Measurements from ENCODE around the gene CR2. TPM values are rescaled to one million over a fixed set of nuclear protein-coding genes. Genes with fewer than 3 reads are reported as not detected.
"Not testable (repeated sequence)": the region's sequence is repeated elsewhere in the genome, so short reads cannot be mapped to it uniquely, and the experiment has no call there.

The CR2 gene
- total RNA-seq, 1 experiment from 2014 or later = not detected

GRCh38 chr1:207520400-207521345 lies 66.5 kb downstream of the CR2 start:
- not testable (repeated sequence) for H3K4me1 ChIP-seq (ENCODE audit: low read length); H3K9me2 ChIP-seq (replicated peaks; ENCODE audit: insufficient read depth, low read length); H3K27me3 ChIP-seq (ENCODE audit: low read length); H3K9me3 ChIP-seq (ENCODE audit: low read length); H3K4me2 ChIP-seq (ENCODE audit: low read depth, low read length, poor library complexity, severe bottlenecking); H2AFZ ChIP-seq (ENCODE audit: low read length); H4K20me1 ChIP-seq (ENCODE audit: insufficient read depth, low read depth, low read length); H3K27ac ChIP-seq (ENCODE audit: low read length); DNase-seq; H3K79me2 ChIP-seq (ENCODE audit: low read length); H3K36me3 ChIP-seq (ENCODE audit: insufficient read depth, low read length); H3K4me3 ChIP-seq (ENCODE audit: low read length); H3K9ac ChIP-seq (ENCODE audit: low read length)

- H3K9me2 ChIP-seq (replicated peaks; ENCODE audit: insufficient read depth, low read length); H3K27me3 ChIP-seq (ENCODE audit: low read length); DNase-seq: not testable (repeated sequence)
Observed at GRCh38 chr1:207525239-207525638, 71.1 kb downstream of the CR2 start.

GRCh38 chr1:207528401-207528800 lies 74.3 kb downstream of the CR2 start:
- not testable (repeated sequence) for H3K27ac ChIP-seq (ENCODE audit: low read length); H3K9me3 ChIP-seq (ENCODE audit: low read length); H3K9ac ChIP-seq (ENCODE audit: low read length); H3K4me2 ChIP-seq (ENCODE audit: low read depth, low read length, poor library complexity, severe bottlenecking); H3K4me3 ChIP-seq (ENCODE audit: low read length); H3K79me2 ChIP-seq (ENCODE audit: low read length); H3K4me1 ChIP-seq (ENCODE audit: low read length); H3K27me3 ChIP-seq (ENCODE audit: low read length); H2AFZ ChIP-seq (ENCODE audit: low read length); H3K9me2 ChIP-seq (replicated peaks; ENCODE audit: insufficient read depth, low read length); H4K20me1 ChIP-seq (ENCODE audit: insufficient read depth, low read depth, low read length); H3K36me3 ChIP-seq (ENCODE audit: insufficient read depth, low read length); DNase-seq

More at GRCh38 chr1:207525239-207525638, 71.1 kb downstream of the CR2 start:
- H3K9me3 ChIP-seq (ENCODE audit: low read length); H4K20me1 ChIP-seq (ENCODE audit: insufficient read depth, low read depth, low read length); H3K79me2 ChIP-seq (ENCODE audit: low read length); H3K4me3 ChIP-seq (ENCODE audit: low read length); H3K4me2 ChIP-seq (ENCODE audit: low read depth, low read length, poor library complexity, severe bottlenecking); H3K27ac ChIP-seq (ENCODE audit: low read length); H3K36me3 ChIP-seq (ENCODE audit: insufficient read depth, low read length); H3K9ac ChIP-seq (ENCODE audit: low read length); H2AFZ ChIP-seq (ENCODE audit: low read length); H3K4me1 ChIP-seq (ENCODE audit: low read length): not testable (repeated sequence)

GRCh38 chr1:207536263-207536662 lies 82.1 kb downstream of the CR2 start:
- not testable (repeated sequence) for H3K36me3 ChIP-seq (ENCODE audit: insufficient read depth, low read length); H3K9ac ChIP-seq (ENCODE audit: low read length); DNase-seq; H4K20me1 ChIP-seq (ENCODE audit: insufficient read depth, low read depth, low read length); H3K4me3 ChIP-seq (ENCODE audit: low read length); H3K79me2 ChIP-seq (ENCODE audit: low read length); H3K27ac ChIP-seq (ENCODE audit: low read length); H2AFZ ChIP-seq (ENCODE audit: low read length); H3K4me2 ChIP-seq (ENCODE audit: low read depth, low read length, poor library complexity, severe bottlenecking); H3K27me3 ChIP-seq (ENCODE audit: low read length); H3K9me2 ChIP-seq (replicated peaks; ENCODE audit: insufficient read depth, low read length); H3K4me1 ChIP-seq (ENCODE audit: low read length); H3K9me3 ChIP-seq (ENCODE audit: low read length)

Other genes starting within 250 kb of the CR2 start
- gene CD55, start 132.7 kb upstream of the CR2 start, total RNA-seq (2014; rRNA removed; shearing (Covaris generic); ENCODE audit: low replicate concordance) = 36.4 and 103 TPM in 2 replicates
- not detected in 2 replicates for gene CR1, start 41.8 kb downstream of the CR2 start, total RNA-seq (2014; rRNA removed; shearing (Covaris generic); ENCODE audit: low replicate concordance)
- not detected in 2 replicates for gene CR1L, start 190.8 kb downstream of the CR2 start, total RNA-seq (2014; rRNA removed; shearing (Covaris generic); ENCODE audit: low replicate concordance)